ENCODE measurements around the gene ATP1A4. TPM values are rescaled to one million over a fixed set of nuclear protein-coding genes. Genes with fewer than 3 reads are reported as not detected.

The ATP1A4 gene
- total and polyA plus RNA-seq, 2 of the 13 experiments (the other 11 are each of a cell fraction or from before 2014, with no cell fraction given) = not detected

GRCh38 chr1:160219062-160219929 lies 67.9 kb downstream of the ATP1A4 start:
- TF ChIP-seq RAD21 (CRISPR knock-in tag; IDR thresholded peaks at IDR 0.05) = 0 out of 2 replicates have a peak, but pooled peaks have one; percentile 52
- peak; percentile 67 for TF ChIP-seq STAG1 (CRISPR knock-in tag; IDR thresholded peaks at IDR 0.05)
- peak; percentile 73 for TF ChIP-seq SMC3 (IDR thresholded peaks at IDR 0.05; ENCODE audit: low read length)
- peak; percentile 72 for TF ChIP-seq CTCF (CRISPR knock-in tag; IDR thresholded peaks at IDR 0.05)
- TF ChIP-seq SRY (CRISPR knock-in tag; IDR thresholded peaks at IDR 0.05) = no peak
- Histone ChIP-seq H2AFZ (ENCODE audit: low read length) (no peak overlapping the region), H3K4me3 (replicated peaks in 1 of 3; ENCODE audit: insufficient read depth in 1 of 3, low read depth in 2 of 3, low read length in 3 of 3) (no peak overlapping the region), H3K27me3 (ENCODE audit: control insufficient read depth in 1 of 2, insufficient read depth in 2 of 2, low read length in 2 of 2) (no peaks in the 10 kb centered on the region), H4K20me1 (ENCODE audit: insufficient read depth, low read length) (no peaks in the 10 kb centered on the region; the same call in 1 of the 2 replicates), H3K9me3 (ENCODE audit: low read length) (no peaks in the 10 kb centered on the region), H3K27ac (ENCODE audit: extremely low read length, insufficient read depth, low read length) (no peak overlapping the region), H3K79me2 (ENCODE audit: insufficient read depth, low read length) (no peaks in the 10 kb centered on the region), H3K9ac (ENCODE audit: insufficient read depth, low read depth, low read length) (no peak overlapping the region), H3K4me1 (ENCODE audit: insufficient read depth, low read length) (peaks cover 16% of the 10 kb centered on the region), H3K4me2 (ENCODE audit: low read depth, low read length) (no peak overlapping the region), H3K36me3 (replicated peaks in 1 of 2; ENCODE audit: control insufficient read depth in 1 of 2, insufficient read depth in 2 of 2, low read length in 2 of 2) (peaks cover 47 to 79% of the 10 kb centered on the region in 2 experiments)
- intact Hi-C loops (cut with micrococcal nuclease; ENCODE audit: unreplicated experiment) (loop anchor here (1.0 to 5.0 kb wide), 2 partner anchors 26 to 33 kb away; no protein-coding TSS in a partner anchor), in situ Hi-C loops (cut with HindIII; ENCODE audit: extremely low pct_ligation_motif_present, low pct_unique_long_range_greater_than_20kb) (loop anchor here (10.0 kb wide), 1 partner anchor 114 kb away; no protein-coding TSS in a partner anchor)
- ChIA-PET POLR2A (interaction anchor here (0.9 to 1.2 kb wide), 2 partner anchors 26 to 118 kb away, joined by 3 to 4 read pairs; no protein-coding TSS in a partner anchor), CTCF (ENCODE audit: low intra/inter-chr PET ratio, low total read pairs) (interaction anchor here (0.6 to 1.7 kb wide), 3 partner anchors 23 to 118 kb away, joined by 3 to 13 read pairs (median 12); no protein-coding TSS in a partner anchor)
- DNase-seq (ENCODE audit: low spot score) = peak; percentile 45
- FAIRE-seq = peak; percentile 28
- ATAC-seq = peak; percentile 86
- BruUV-seq (replicated peaks) = no TSS peak
- 86% methylated on average over 4 of the region's 4 CpGs for WGBS (ENCODE audit: low lambda C conversion rate)

Measured in HepG2 (cell line).